Bronchial epithelial cell (primary cell): Measurements from ENCODE around the gene TEX2. TPM values are rescaled to one million over a fixed set of nuclear protein-coding genes. Genes with fewer than 3 reads are reported as not detected.
A peak's percentile ranks its signal among the peaks of the same experiment; 100 is the strongest.

Experiments used
- DNase-seq: peaks from one replicate; pipeline ENCODE4 v3.0.0-alpha.2; 2010; ENCODE audit warnings: low read depth
- FAIRE-seq: peaks from 2 replicates; lab custom pipeline; 2011; peaks lifted over from hg19 to GRCh38; lab: Jason Lieb, UNC
- H3K27me3 ChIP-seq: 2 replicates; pipeline ENCODE4 v1.5.1; 2011; ENCODE audit warnings: low read length; ENCODE audit not compliant: control insufficient read depth, insufficient read depth
- H3K36me3 ChIP-seq: 2 replicates; pipeline ENCODE4 v1.5.1; 2011; ENCODE audit warnings: low read length; ENCODE audit not compliant: control insufficient read depth, insufficient read depth
- H3K4me3 ChIP-seq: 2 replicates; pipeline ENCODE4 v1.5.1; 2011; ENCODE audit warnings: mild to moderate bottlenecking, low read depth, low read length, control low read depth
- total RNA-seq: library from RNA; depleted of rRNA; stranded (reverse); fragments of >200 nt; gene quantifications from 2 replicates; pipeline ENCODE4 v1.2.1, GENCODE V29; 2014
- TF ChIP-seq, protein P1 (sequence below): IDR thresholded peaks from 2 replicates; pipeline ENCODE4 v1.5.1; 2011; ENCODE audit warnings: mild to moderate bottlenecking, moderate library complexity, low read length, control low read depth, inconsistent platforms; ENCODE audit not compliant: insufficient read depth, severe bottlenecking

TEX2 gene
- total RNA-seq, 1 donor from 2014 or later = 14.7 TPM

DNA sequence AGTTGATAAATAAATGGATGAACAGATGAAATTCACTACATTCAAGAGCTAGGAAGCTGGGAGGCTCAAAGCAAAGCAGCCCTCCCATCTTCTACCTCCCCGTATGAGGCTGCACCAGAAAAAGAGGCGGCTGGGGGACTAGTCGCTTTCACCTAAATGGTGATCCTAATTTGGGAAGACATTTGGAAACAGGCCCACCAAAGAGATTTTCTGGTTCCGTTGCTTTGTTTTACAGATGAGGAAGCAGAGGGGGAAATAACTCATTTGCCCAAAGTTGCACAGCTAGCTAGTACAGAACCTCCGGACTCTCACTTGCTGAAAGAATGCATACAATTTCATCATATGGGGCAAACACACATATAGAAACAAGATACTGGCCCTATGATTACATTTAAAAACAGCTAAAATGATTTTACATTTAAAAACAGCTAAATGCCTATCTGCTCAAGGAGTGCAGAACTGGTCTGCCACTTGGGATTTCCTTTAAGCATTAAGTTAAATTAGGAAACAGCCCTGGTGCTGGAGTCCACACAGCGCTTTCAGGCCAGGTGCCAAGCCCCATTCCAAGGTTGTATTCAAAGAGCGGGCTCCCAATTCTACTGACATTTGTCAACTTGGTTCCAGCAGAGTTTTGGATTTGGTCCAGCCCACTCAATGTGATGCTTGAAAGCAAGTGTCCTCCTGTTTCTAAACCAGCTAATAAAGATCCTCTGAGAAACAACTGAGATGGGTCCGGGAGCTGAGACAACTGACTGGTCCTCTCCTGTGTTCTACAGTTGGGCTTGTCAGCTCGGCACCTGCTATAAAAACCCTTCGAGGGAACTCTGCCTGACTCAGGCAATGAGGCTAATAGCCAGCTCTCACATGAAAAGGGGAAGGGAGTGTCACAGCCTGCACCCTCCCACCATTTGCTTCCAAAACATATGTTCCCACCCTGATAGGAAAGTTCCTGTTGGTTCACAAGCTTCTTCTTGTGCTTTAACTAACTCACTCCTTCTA is 144.8 kb downstream of the TEX2 start:
- FAIRE-seq (no peak), DNase-seq (peak; percentile 24)
- Histone ChIP-seq H3K36me3 (peaks cover 3% of the 10 kb centered on the region), H3K27me3 (no peaks in the 10 kb centered on the region), H3K4me3 (no peak overlapping the region)
- TF ChIP-seq, protein P1, sequence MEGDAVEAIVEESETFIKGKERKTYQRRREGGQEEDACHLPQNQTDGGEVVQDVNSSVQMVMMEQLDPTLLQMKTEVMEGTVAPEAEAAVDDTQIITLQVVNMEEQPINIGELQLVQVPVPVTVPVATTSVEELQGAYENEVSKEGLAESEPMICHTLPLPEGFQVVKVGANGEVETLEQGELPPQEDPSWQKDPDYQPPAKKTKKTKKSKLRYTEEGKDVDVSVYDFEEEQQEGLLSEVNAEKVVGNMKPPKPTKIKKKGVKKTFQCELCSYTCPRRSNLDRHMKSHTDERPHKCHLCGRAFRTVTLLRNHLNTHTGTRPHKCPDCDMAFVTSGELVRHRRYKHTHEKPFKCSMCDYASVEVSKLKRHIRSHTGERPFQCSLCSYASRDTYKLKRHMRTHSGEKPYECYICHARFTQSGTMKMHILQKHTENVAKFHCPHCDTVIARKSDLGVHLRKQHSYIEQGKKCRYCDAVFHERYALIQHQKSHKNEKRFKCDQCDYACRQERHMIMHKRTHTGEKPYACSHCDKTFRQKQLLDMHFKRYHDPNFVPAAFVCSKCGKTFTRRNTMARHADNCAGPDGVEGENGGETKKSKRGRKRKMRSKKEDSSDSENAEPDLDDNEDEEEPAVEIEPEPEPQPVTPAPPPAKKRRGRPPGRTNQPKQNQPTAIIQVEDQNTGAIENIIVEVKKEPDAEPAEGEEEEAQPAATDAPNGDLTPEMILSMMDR = no peak

- peaks cover 4% of the 10 kb centered on the region for H3K36me3 ChIP-seq
- TF ChIP-seq, protein P1 = no peak
- H3K4me3 ChIP-seq = no peak overlapping the region
- H3K27me3 ChIP-seq = no peaks in the 10 kb centered on the region
- FAIRE-seq (no peak), DNase-seq (peak; percentile 97)
Observed at GRCh38 chr17:64115822-64116534, 147.1 kb downstream of the TEX2 start.

DNA sequence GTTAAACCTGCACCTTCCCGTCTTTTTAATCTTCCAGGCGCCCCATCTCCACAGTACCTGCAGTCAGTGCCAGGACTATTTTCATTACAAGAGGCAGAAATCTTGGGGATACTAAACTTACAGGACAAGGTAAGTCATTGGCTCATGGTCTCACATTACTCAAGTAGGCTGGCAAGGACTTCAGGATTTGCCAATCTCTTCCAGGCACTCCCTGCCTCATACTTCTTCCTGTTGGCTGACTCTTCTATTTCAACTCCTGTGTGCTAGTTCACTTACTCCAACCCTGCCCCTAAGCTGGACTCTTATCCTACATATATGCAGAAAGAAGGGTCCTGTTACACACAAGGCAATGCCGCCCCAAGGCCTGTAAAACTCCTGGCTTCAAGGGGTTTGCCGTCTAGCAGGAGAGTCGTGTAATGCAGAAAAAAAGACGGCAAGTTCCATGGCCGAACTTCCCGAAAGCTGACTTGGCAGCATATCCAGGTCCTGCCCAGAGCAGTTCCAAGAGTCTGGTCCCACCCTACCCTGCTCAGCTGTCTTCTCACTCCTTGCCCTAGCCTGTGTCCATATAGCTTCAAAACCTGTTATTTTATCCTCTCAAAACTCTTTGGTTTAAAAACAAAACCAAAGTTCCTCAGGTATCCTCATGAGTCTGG is 147.9 kb downstream of the TEX2 start:
- peaks cover 2% of the 10 kb centered on the region for H3K36me3 ChIP-seq
- FAIRE-seq (no peak), DNase-seq (peak; percentile 89)
- no peaks in the 10 kb centered on the region for H3K27me3 ChIP-seq
- TF ChIP-seq, protein P1 = no peak
- no peak overlapping the region for H3K4me3 ChIP-seq

GRCh38 chr17:64113006-64113405 is 150.1 kb downstream of the TEX2 start:
- FAIRE-seq (no peak), DNase-seq (no peak)
- Histone ChIP-seq H3K36me3 (peaks cover 1% of the 10 kb centered on the region), H3K27me3 (no peaks in the 10 kb centered on the region), H3K4me3 (no peak overlapping the region)
- TF ChIP-seq, protein P1 = no peak

GRCh38 chr17:64111831-64112230 is 151.2 kb downstream of the TEX2 start:
- DNase-seq = no peak
- no peak for FAIRE-seq
- peaks cover 1% of the 10 kb centered on the region for H3K36me3 ChIP-seq
- H3K4me3 ChIP-seq = no peak overlapping the region
- no peaks in the 10 kb centered on the region for H3K27me3 ChIP-seq
- TF ChIP-seq, protein P1 = no peak
